GM18511 (cell line): ENCODE results near the gene BACH2.
"Not testable (repeated sequence)": the region's sequence is repeated elsewhere in the genome, so short reads cannot be mapped to it uniquely, and the experiment has no call there.

Experiments used
- ATAC-seq: cut with Tn5 transposase; IDR thresholded peaks from one replicate; pipeline ENCODE4 v1.9.1; 2021; ENCODE audit warnings: mild to moderate bottlenecking, moderate library complexity; ENCODE audit not compliant: unreplicated experiment

The BACH2 gene

GRCh38 chr6:89928604-89929003, 368.0 kb downstream of the BACH2 start:
- no peak for ATAC-seq

GRCh38 chr6:89927791-89928550, 368.7 kb downstream of the BACH2 start:
- no peak for ATAC-seq

GRCh38 chr6:89927264-89927663, 369.4 kb downstream of the BACH2 start:
- no peak for ATAC-seq

GRCh38 chr6:89925826-89926225, 370.8 kb downstream of the BACH2 start:
- no peak for ATAC-seq

- no peak for ATAC-seq
Observed at GRCh38 chr6:89924231-89924630, 372.4 kb downstream of the BACH2 start.

- ATAC-seq, result no peak
Observed at GRCh38 chr6:89921691-89922090, 375.0 kb downstream of the BACH2 start.

- ATAC-seq, result no peak
Observed at GRCh38 chr6:89921197-89921596, 375.4 kb downstream of the BACH2 start.

GRCh38 chr6:89917801-89918366, 378.8 kb downstream of the BACH2 start:
- ATAC-seq, result no peak

- no peak for ATAC-seq
Observed at GRCh38 chr6:89917216-89917615, 379.4 kb downstream of the BACH2 start.

GRCh38 chr6:89916136-89916920, 380.3 kb downstream of the BACH2 start:
- no peak for ATAC-seq

GRCh38 chr6:89910902-89911240, 385.8 kb downstream of the BACH2 start:
- no peak for ATAC-seq

- ATAC-seq, result not testable (repeated sequence)
Observed at GRCh38 chr6:89910001-89910901, 386.4 kb downstream of the BACH2 start.

GRCh38 chr6:89895276-89895874, 401.3 kb downstream of the BACH2 start:
- ATAC-seq, result no peak

- ATAC-seq, result no peak
Observed at GRCh38 chr6:89894169-89894568, 402.5 kb downstream of the BACH2 start, which contains the start of gene GJA10. TSS of gene GJA10 (plus strand) at chr6:89894469. CDS start at chr6:89894469, 0 bp downstream.

GRCh38 chr6:89892577-89892976, 404.1 kb downstream of the BACH2 start:
- ATAC-seq, result not testable (repeated sequence)

GRCh38 chr6:89890845-89891528, 405.7 kb downstream of the BACH2 start:
- not testable (repeated sequence) for ATAC-seq

GRCh38 chr6:89888871-89889270, 407.8 kb downstream of the BACH2 start:
- no peak for ATAC-seq

GRCh38 chr6:89888138-89888514, 408.5 kb downstream of the BACH2 start:
- ATAC-seq, result no peak

- no peak for ATAC-seq
Observed at GRCh38 chr6:89887452-89888137, 409.0 kb downstream of the BACH2 start.
